WTC11 (cell line): ENCODE data around the gene PDE4B. TPM values are rescaled to one million over a fixed set of nuclear protein-coding genes. Genes with fewer than 3 reads are reported as not detected.

Experiments used
- ATAC-seq: fragments of 200-7000 bp; cut with Tn5 transposase; 2 replicates; pipeline ENCODE4 v1.10.0; 2021; ENCODE audit warnings: mild to moderate bottlenecking, moderate library complexity
- CTCF ChIA-PET: fragments of 300-600 bp; sonication (Branson Sonifier 250); formaldehyde crosslinking; loops from one replicate; lab custom pipeline; 2021; ENCODE audit warnings: antibody characterized with exemption; lab: Charles Lee
- POLR2A ChIA-PET: fragments of 350-600 bp; sonication (Branson Sonifier 250); formaldehyde crosslinking; loops from one replicate; lab custom pipeline; 2021; ENCODE audit warnings: antibody characterized with exemption; lab: Charles Lee
- DNase-seq: peaks from one replicate; pipeline ENCODE4 v3.0.0; 2021; ENCODE audit warnings: low spot score
- H3K27ac Mint-ChIP-seq: 2 replicates; pipeline ENCODE4 v1.8.0; 2021; ENCODE audit warnings: mixed read lengths
- H3K27me3 Mint-ChIP-seq: 2 replicates; pipeline ENCODE4 v1.8.0; 2021; ENCODE audit warnings: low read depth, mild to moderate bottlenecking, moderate library complexity, mixed read lengths
- H3K36me3 Mint-ChIP-seq: 2 replicates; pipeline ENCODE4 v1.8.0; 2021; ENCODE audit warnings: mixed read lengths
- H3K4me1 Mint-ChIP-seq: 2 replicates; pipeline ENCODE4 v1.8.0; 2022; ENCODE audit warnings: mixed read lengths
- H3K4me3 Mint-ChIP-seq: 2 replicates; pipeline ENCODE4 v1.8.0; 2021; ENCODE audit warnings: mild to moderate bottlenecking, moderate library complexity, mixed read lengths
- H3K9me3 Mint-ChIP-seq: 2 replicates; pipeline ENCODE4 v1.8.0; 2021; ENCODE audit warnings: mixed read lengths
- CREM ChIP-seq: sonication (generic); formaldehyde crosslinking; IDR thresholded peaks from 2 replicates; pipeline ENCODE4 v1.8.1; 2022; ENCODE audit warnings: mild to moderate bottlenecking, missing genetic modification reagents, moderate library complexity
- CTCF ChIP-seq: fragments of 200-600 bp; IDR thresholded peaks from 2 replicates; pipeline ENCODE4 v1.8.0; 2022; ENCODE audit warnings: antibody characterized with exemption
- ETV6 ChIP-seq: sonication (generic); formaldehyde crosslinking; IDR thresholded peaks from 2 replicates; pipeline ENCODE4 v1.8.1; 2022; ENCODE audit warnings: mild to moderate bottlenecking, missing genetic modification reagents
- HMGA2 ChIP-seq: fragments of 250-450 bp; sonication (Bioruptor Pico); IDR thresholded peaks from 2 replicates; pipeline ENCODE4 v1.4.0; 2021; ENCODE audit warnings: mild to moderate bottlenecking, moderate library complexity
- JUN ChIP-seq: sonication (generic); formaldehyde crosslinking; IDR thresholded peaks from 2 replicates; pipeline ENCODE4 v1.8.0; 2023; ENCODE audit warnings: mild to moderate bottlenecking, missing genetic modification reagents
- KAT7 ChIP-seq: sonication (generic); formaldehyde crosslinking; IDR thresholded peaks from 2 replicates; pipeline ENCODE4 v1.8.1; 2023; ENCODE audit warnings: missing genetic modification reagents, mild to moderate bottlenecking, borderline replicate concordance
- PRDM15 ChIP-seq: sonication (generic); formaldehyde crosslinking; IDR thresholded peaks from 2 replicates; pipeline ENCODE4 v1.8.0; 2022; ENCODE audit warnings: missing genetic modification reagents
- PRRX2 ChIP-seq: fragments of 250-450 bp; sonication (Bioruptor Pico); IDR thresholded peaks from 2 replicates; pipeline ENCODE4 v1.8.0; 2021; ENCODE audit warnings: mild to moderate bottlenecking
- RELA ChIP-seq: sonication (generic); formaldehyde crosslinking; IDR thresholded peaks from 2 replicates; pipeline ENCODE4 v1.8.1; 2022; ENCODE audit warnings: missing genetic modification reagents, mild to moderate bottlenecking, borderline replicate concordance
- STAT6 ChIP-seq: sonication (generic); formaldehyde crosslinking; conservative IDR thresholded peaks from 2 replicates; pipeline ENCODE4 v1.8.1; 2023; ENCODE audit warnings: mild to moderate bottlenecking, low read depth, missing genetic modification reagents, moderate library complexity
- TEAD1 ChIP-seq: sonication (generic); formaldehyde crosslinking; IDR thresholded peaks from 2 replicates; pipeline ENCODE4 v1.8.0; 2022; ENCODE audit warnings: mild to moderate bottlenecking, missing genetic modification reagents
- TEAD4 ChIP-seq: sonication (generic); formaldehyde crosslinking; IDR thresholded peaks from 2 replicates; pipeline ENCODE4 v1.8.0; 2022; ENCODE audit warnings: mild to moderate bottlenecking, missing genetic modification reagents
- USF2 ChIP-seq: sonication (generic); formaldehyde crosslinking; IDR thresholded peaks from 2 replicates; pipeline ENCODE4 v1.8.1; 2023; ENCODE audit warnings: mild to moderate bottlenecking, missing genetic modification reagents, moderate library complexity
- ZBTB21 ChIP-seq: sonication (generic); formaldehyde crosslinking; IDR thresholded peaks from 2 replicates; pipeline ENCODE4 v1.8.1; 2023; ENCODE audit warnings: mild to moderate bottlenecking, missing genetic modification reagents, borderline replicate concordance
- ZMAT4 ChIP-seq: fragments of 250-450 bp; sonication (Bioruptor Pico); IDR thresholded peaks from 2 replicates; pipeline ENCODE4 v1.9.0; 2021; ENCODE audit warnings: mild to moderate bottlenecking
- ZNF219 ChIP-seq: sonication (generic); formaldehyde crosslinking; IDR thresholded peaks from 2 replicates; pipeline ENCODE4 v1.8.0; 2023; ENCODE audit warnings: missing genetic modification reagents, mild to moderate bottlenecking, borderline replicate concordance
- ZNF232 ChIP-seq: sonication (generic); formaldehyde crosslinking; IDR thresholded peaks from 2 replicates; pipeline ENCODE4 v1.8.0; 2022; ENCODE audit warnings: mild to moderate bottlenecking, missing genetic modification reagents
- total RNA-seq: library from RNA; stranded (reverse); gene quantifications from 3 replicates; pipeline ENCODE4 v1.2.3, GENCODE V29; 2021

PDE4B gene
- total RNA-seq, 1 experiment from 2014 or later: 8.0 TPM

- 0 out of 2 replicates have a peak, but pooled peaks cover 3% of the 10 kb centered on the region for H3K4me1 Mint-ChIP-seq
- TF ChIP-seq STAT6 (CRISPR knock-in tag) (no peak), ETV6 (no peak), ZMAT4 (CRISPR knock-in tag) (no peak), CTCF (no peak), RELA (CRISPR knock-in tag) (no peak), TEAD4 (no peak), PRRX2 (no peak), ZNF232 (no peak), CREM (CRISPR knock-in tag) (no peak), ZNF219 (CRISPR knock-in tag) (no peak), KAT7 (CRISPR knock-in tag) (no peak), TEAD1 (CRISPR knock-in tag) (no peak), JUN (CRISPR knock-in tag) (no peak), PRDM15 (CRISPR knock-in tag) (no peak), HMGA2 (no peak), USF2 (CRISPR knock-in tag) (no peak), ZBTB21 (CRISPR knock-in tag) (no peak)
- no peak overlapping the region for H3K27ac Mint-ChIP-seq
- H3K36me3 Mint-ChIP-seq: no peaks in the 10 kb centered on the region
- DNase-seq (no peak), ATAC-seq (no peak)
- ChIA-PET POLR2A (no interaction called here), CTCF (interaction anchor here (1.2 kb wide), 1 partner anchor 72 kb away, joined by 3 read pairs; no protein-coding TSS in a partner anchor)
- no peaks in the 10 kb centered on the region for H3K9me3 Mint-ChIP-seq
- H3K4me3 Mint-ChIP-seq: no peak overlapping the region
- H3K27me3 Mint-ChIP-seq: no peaks in the 10 kb centered on the region
Measured at GRCh38 chr1:65759516-65759915, 33.2 kb upstream of the PDE4B start.
